DND-41 (cell line): ENCODE measurements around the gene CD34.

Source experiments
- ATAC-seq: fragments of 200-7000 bp; cut with Tn5 transposase; 3 replicates; pipeline ENCODE4 v1.9.1; 2021; ENCODE audit warnings: low read depth; ENCODE audit not compliant: insufficient read depth
- DNase-seq: peaks from one replicate; pipeline ENCODE4 v3.0.0-alpha.2; 2020
- H2AFZ ChIP-seq: 2 replicates; pipeline ENCODE4 v1.6.0; 2012; ENCODE audit warnings: low read depth, low read length
- H3K27ac ChIP-seq: 2 replicates; pipeline ENCODE4 v1.5.1; 2012; ENCODE audit warnings: low read length, inconsistent platforms
- H3K27me3 ChIP-seq: fragments of 200-600 bp; sonication (generic); 2 replicates; pipeline ENCODE4 v1.6.0; 2012; ENCODE audit warnings: low read length, mild to moderate bottlenecking, inconsistent platforms; ENCODE audit not compliant: insufficient read depth, poor library complexity
- H3K36me3 ChIP-seq: 2 replicates; pipeline ENCODE4 v1.5.1; 2012; ENCODE audit warnings: low read length, inconsistent platforms; ENCODE audit not compliant: insufficient read depth
- H3K4me1 ChIP-seq: 2 replicates; pipeline ENCODE4 v1.5.1; 2012; ENCODE audit warnings: mild to moderate bottlenecking, low read length; ENCODE audit not compliant: insufficient read depth
- H3K4me2 ChIP-seq: 2 replicates; pipeline ENCODE4 v1.6.0; 2012; ENCODE audit warnings: mild to moderate bottlenecking, moderate library complexity, low read length, inconsistent platforms; ENCODE audit not compliant: insufficient read depth
- H3K4me3 ChIP-seq, 2 experiments: fragments of 200-600 bp in 1 of 2; shearing (Covaris generic) in 1 of 2; 2 replicates each; pipeline ENCODE4 v1.5.1; 2012 to 2016; ENCODE audit warnings: inconsistent platforms in 2 of 2, low read length in 2 of 2, mild to moderate bottlenecking in 2 of 2, low read depth in 1 of 2, moderate library complexity in 1 of 2
- H3K79me2 ChIP-seq: 2 replicates; pipeline ENCODE4 v1.6.0; 2012; ENCODE audit warnings: low read length, inconsistent platforms; ENCODE audit not compliant: insufficient read depth
- H3K9ac ChIP-seq: 2 replicates; pipeline ENCODE4 v1.6.0; 2012; ENCODE audit warnings: low read depth, mild to moderate bottlenecking, inconsistent platforms, low read length, moderate library complexity
- H3K9me3 ChIP-seq: 2 replicates; pipeline ENCODE4 v1.5.1; 2012; ENCODE audit warnings: low read length, moderate library complexity, mild to moderate bottlenecking, inconsistent platforms; ENCODE audit not compliant: insufficient read depth, severe bottlenecking
- H4K20me1 ChIP-seq: 2 replicates; pipeline ENCODE4 v1.6.0; 2012; ENCODE audit warnings: low read length; ENCODE audit not compliant: insufficient read depth
- EZH2 ChIP-seq: IDR thresholded peaks from 3 replicates; pipeline ENCODE4 v1.6.1; 2012; ENCODE audit warnings: borderline replicate concordance, low read depth, mild to moderate bottlenecking, moderate library complexity, low read length, inconsistent platforms; ENCODE audit not compliant: severe bottlenecking
- TF ChIP-seq, protein P1 (sequence below): IDR thresholded peaks from 2 replicates; pipeline ENCODE4 v1.5.1; 2012; ENCODE audit warnings: borderline replicate concordance, low read length, moderate library complexity, mild to moderate bottlenecking; ENCODE audit not compliant: poor library complexity, severe bottlenecking; ENCODE audit errors: extremely low read depth

Gene CD34

DNA sequence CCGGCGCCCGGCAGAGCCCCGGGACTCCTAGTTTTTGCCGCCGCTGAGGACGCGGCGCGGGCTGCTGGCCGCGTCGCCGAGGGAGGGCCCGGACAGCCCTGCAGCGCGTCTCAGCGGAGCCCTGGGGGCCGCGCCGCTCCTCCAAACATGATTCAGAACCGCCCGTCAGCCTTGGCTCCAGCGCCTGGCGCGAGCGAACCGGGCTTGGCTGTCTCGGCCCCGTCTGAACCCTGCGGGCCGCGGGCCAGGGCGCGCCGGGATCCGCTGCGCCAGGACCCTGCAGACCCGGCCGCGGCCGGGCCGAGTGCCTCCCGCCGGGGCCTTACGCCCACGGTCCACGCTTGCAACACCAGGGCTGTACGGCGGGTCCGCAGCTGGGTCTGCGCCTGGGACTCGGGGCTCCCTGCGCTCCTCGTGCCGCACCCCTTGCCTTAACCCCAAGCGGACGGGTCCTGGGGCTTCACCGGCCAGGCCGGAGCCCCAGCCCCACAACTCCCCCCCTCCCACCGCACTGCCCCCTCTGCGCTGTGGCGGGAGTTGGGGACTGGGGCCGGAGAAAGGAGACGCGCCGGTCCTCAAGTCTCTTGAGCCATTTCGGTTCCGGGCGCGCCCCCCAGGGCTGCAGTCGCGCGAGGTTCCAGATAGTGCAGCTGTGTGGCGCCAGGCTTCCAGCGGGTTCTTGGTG is 48.4 kb upstream of the CD34 start:
- TF ChIP-seq, protein P1, sequence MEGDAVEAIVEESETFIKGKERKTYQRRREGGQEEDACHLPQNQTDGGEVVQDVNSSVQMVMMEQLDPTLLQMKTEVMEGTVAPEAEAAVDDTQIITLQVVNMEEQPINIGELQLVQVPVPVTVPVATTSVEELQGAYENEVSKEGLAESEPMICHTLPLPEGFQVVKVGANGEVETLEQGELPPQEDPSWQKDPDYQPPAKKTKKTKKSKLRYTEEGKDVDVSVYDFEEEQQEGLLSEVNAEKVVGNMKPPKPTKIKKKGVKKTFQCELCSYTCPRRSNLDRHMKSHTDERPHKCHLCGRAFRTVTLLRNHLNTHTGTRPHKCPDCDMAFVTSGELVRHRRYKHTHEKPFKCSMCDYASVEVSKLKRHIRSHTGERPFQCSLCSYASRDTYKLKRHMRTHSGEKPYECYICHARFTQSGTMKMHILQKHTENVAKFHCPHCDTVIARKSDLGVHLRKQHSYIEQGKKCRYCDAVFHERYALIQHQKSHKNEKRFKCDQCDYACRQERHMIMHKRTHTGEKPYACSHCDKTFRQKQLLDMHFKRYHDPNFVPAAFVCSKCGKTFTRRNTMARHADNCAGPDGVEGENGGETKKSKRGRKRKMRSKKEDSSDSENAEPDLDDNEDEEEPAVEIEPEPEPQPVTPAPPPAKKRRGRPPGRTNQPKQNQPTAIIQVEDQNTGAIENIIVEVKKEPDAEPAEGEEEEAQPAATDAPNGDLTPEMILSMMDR = no peak
- TF ChIP-seq EZH2 = no peak
- DNase-seq = no peak
- ATAC-seq = no peak
- Histone ChIP-seq H3K9ac (no peak overlapping the region), H3K4me2 (no peak overlapping the region), H3K4me1 (peaks cover 16% of the 10 kb centered on the region), H3K27ac (no peak overlapping the region), H3K27me3 (no peaks in the 10 kb centered on the region), H3K79me2 (no peaks in the 10 kb centered on the region), H3K36me3 (no peaks in the 10 kb centered on the region), H4K20me1 (no peaks in the 10 kb centered on the region), H3K4me3 (no peak overlapping the region), H3K9me3 (no peaks in the 10 kb centered on the region), H2AFZ (no peak overlapping the region)

DNA sequence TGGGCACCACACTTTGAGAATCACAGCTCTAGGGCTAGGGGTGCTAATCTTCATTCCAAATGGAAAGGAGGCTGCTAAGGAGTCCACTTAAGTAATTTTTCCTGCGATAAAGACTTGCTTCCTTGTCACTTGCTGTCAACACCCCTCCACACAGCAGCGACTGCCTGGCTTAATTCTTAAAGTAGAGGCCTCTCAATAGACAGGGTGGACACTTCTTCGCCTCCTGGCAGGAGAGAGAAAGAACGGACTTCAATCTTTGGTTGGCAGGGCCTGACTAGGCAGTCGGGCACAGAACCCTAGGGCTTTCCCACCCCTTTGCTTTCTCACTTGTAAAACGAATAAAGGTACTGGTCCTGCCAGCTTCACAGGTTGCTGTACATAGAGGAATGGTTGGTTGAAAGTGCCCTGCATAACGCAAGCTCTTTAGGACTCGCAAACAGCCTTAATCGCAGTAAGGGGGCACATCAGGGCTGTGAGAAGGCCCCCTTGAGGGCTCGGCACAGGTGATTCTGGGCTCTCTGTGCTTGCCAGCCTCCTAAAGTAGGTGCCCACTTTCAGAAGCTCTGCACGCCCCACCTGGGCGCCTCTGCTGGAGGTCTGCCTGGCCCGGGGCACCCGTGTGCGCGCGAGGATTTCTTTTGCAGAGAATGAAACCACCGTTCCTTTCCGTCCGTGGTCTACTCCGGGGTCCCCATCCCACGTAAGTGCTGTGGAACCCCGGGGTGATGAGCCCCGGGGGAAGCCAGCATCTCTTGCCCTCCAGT is 47.6 kb upstream of the CD34 start:
- ATAC-seq = no peak
- Histone ChIP-seq H3K27me3 (no peaks in the 10 kb centered on the region), H3K9ac (no peak overlapping the region), H3K79me2 (no peaks in the 10 kb centered on the region), H2AFZ (no peak overlapping the region), H3K36me3 (no peaks in the 10 kb centered on the region), H3K4me3 (no peak overlapping the region), H3K9me3 (no peaks in the 10 kb centered on the region), H3K4me1 (peaks cover 9% of the 10 kb centered on the region), H4K20me1 (no peaks in the 10 kb centered on the region), H3K4me2 (no peak overlapping the region), H3K27ac (no peak overlapping the region)
- no peak for DNase-seq
- TF ChIP-seq, protein P1 = no peak
- no peak for TF ChIP-seq EZH2

GRCh38 chr1:207956986-207957385 is 46.1 kb upstream of the CD34 start:
- TF ChIP-seq, protein P1 = no peak
- TF ChIP-seq EZH2 = no peak
- ATAC-seq (no peak), DNase-seq (no peak)
- no peak overlapping the region for H3K4me2 ChIP-seq
- no peak overlapping the region for H3K9ac ChIP-seq
- H3K9me3 ChIP-seq = no peaks in the 10 kb centered on the region
- no peaks in the 10 kb centered on the region for H3K79me2 ChIP-seq
- H3K4me3 ChIP-seq = no peak overlapping the region
- H3K36me3 ChIP-seq = no peaks in the 10 kb centered on the region
- no peaks in the 10 kb centered on the region for H4K20me1 ChIP-seq
- H2AFZ ChIP-seq = no peak overlapping the region
- no peak overlapping the region for H3K27ac ChIP-seq
- H3K27me3 ChIP-seq = peaks cover 5% of the 10 kb centered on the region
- no peaks in the 10 kb centered on the region for H3K4me1 ChIP-seq
